CD4-positive, alpha-beta T cell treated with Interleukin-15 for 1 hour (primary cell): ENCODE data around the gene MYL2.

ENCODE experiments used
- DNase-seq: peaks from one replicate; pipeline ENCODE4 v3.0.0-alpha.2; 2020

Gene MYL2

GRCh38 chr12:110929818-110930217 lies 9.4 kb upstream of the MYL2 start:
- DNase-seq, result no peak

GRCh38 chr12:110928700-110929099 lies 8.3 kb upstream of the MYL2 start:
- DNase-seq, result no peak

GRCh38 chr12:110927546-110927945 lies 7.2 kb upstream of the MYL2 start:
- no peak for DNase-seq

GRCh38 chr12:110923692-110924334 lies 3.4 kb upstream of the MYL2 start:
- no peak for DNase-seq

- DNase-seq, result no peak
Observed at GRCh38 chr12:110923192-110923591, 2.8 kb upstream of the MYL2 start.

- no peak for DNase-seq
Observed at GRCh38 chr12:110922652-110923051, 2.3 kb upstream of the MYL2 start.

GRCh38 chr12:110921262-110921661 lies 883 bp upstream of the MYL2 start:
- no peak for DNase-seq

- DNase-seq, result no peak
Observed at GRCh38 chr12:110919720-110920119, 659 bp downstream of the MYL2 start.

- DNase-seq, result no peak
Observed at GRCh38 chr12:110917961-110918360, 2.4 kb downstream of the MYL2 start.

- DNase-seq, result no peak
Observed at GRCh38 chr12:110917467-110917866, 2.9 kb downstream of the MYL2 start.

GRCh38 chr12:110916295-110916875 lies 4.0 kb downstream of the MYL2 start:
- DNase-seq, result no peak

- DNase-seq, result peak; percentile 24
Observed at GRCh38 chr12:110913119-110914056, 7.0 kb downstream of the MYL2 start.

GRCh38 chr12:110912263-110912662 lies 8.1 kb downstream of the MYL2 start:
- DNase-seq, result no peak

- no peak for DNase-seq
Observed at GRCh38 chr12:110908377-110909152, 11.8 kb downstream of the MYL2 start.

GRCh38 chr12:110907583-110907982 lies 12.8 kb downstream of the MYL2 start:
- DNase-seq, result no peak

GRCh38 chr12:110906985-110907384 lies 13.4 kb downstream of the MYL2 start:
- no peak for DNase-seq

GRCh38 chr12:110906516-110906915 lies 13.9 kb downstream of the MYL2 start:
- DNase-seq, result no peak

GRCh38 chr12:110906083-110906482 lies 14.3 kb downstream of the MYL2 start:
- DNase-seq, result no peak

GRCh38 chr12:110903511-110903910 lies 16.9 kb downstream of the MYL2 start:
- no peak for DNase-seq

GRCh38 chr12:110901401-110901800 lies 19.0 kb downstream of the MYL2 start:
- no peak for DNase-seq

- DNase-seq, result no peak
Observed at GRCh38 chr12:110896559-110896958, 23.8 kb downstream of the MYL2 start.

- DNase-seq, result no peak
Observed at GRCh38 chr12:110893956-110894355, 26.4 kb downstream of the MYL2 start.

GRCh38 chr12:110889361-110889760 lies 31.0 kb downstream of the MYL2 start:
- DNase-seq, result no peak
